Dermis blood vessel endothelial cell (primary cell): ENCODE results near the gene DNAI4. TPM values are rescaled to one million over a fixed set of nuclear protein-coding genes. Genes with fewer than 3 reads are reported as not detected.
A peak's percentile ranks its signal among the peaks of the same experiment; 100 is the strongest.
"Not testable (repeated sequence)": the region's sequence is repeated elsewhere in the genome, so short reads cannot be mapped to it uniquely, and the experiment has no call there.

Experiments
- DNase-seq: peaks from one replicate; pipeline ENCODE4 v3.0.0; 2010
- total RNA-seq: library from RNA; depleted of rRNA; stranded (reverse); fragments of >200 nt; gene quantifications from 2 replicates; pipeline ENCODE4 v1.2.3, GENCODE V29; 2014

DNAI4 gene
- total RNA-seq, 1 donor from 2014 or later: 3.7 TPM

DNA sequence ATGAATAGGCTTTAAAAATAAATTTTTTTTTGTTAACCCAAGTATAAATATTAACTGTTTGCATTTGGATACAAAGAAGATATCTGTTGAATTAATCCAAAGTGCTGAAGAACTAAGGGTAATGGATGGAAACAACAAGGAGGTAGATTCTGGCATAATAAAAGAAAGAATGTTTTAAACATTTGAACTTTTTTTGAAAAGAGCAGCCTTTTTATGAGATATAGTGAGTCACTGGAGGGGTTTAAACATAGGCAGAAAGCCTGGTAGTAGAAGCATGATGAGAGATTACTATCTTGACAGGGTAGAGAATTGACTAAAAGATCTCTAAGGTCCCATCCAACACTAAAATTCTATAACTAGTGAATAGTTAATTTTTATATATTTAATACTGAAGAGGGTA, 2.9 kb upstream of the DNAI4 start:
- no peak for DNase-seq

GRCh38 chr1:66925944-66926343, 1.3 kb upstream of the DNAI4 start:
- DNase-seq: peak; percentile 7

DNA sequence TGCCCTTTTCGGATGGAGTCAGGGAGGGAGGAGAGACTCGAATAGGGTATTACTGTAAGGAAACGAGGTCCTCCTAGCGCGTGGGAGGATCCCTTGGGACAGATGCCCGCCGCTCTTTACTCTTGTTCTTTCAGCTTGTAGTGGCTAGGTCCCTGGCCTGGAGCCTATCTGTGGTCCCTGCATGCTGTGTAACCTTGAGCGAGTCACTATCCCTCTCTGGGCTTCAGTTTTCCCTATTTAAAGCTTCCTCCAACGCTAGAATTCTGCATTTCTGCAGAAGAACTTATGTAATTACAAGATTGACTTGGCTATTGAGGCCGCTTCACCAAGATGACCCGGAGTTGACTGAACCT, 878 bp upstream of the DNAI4 start:
- no peak for DNase-seq

- no peak for DNase-seq
These were observed 4.1 kb downstream of the DNAI4 start for GRCh38 chr1:66920543-66920942.

DNA sequence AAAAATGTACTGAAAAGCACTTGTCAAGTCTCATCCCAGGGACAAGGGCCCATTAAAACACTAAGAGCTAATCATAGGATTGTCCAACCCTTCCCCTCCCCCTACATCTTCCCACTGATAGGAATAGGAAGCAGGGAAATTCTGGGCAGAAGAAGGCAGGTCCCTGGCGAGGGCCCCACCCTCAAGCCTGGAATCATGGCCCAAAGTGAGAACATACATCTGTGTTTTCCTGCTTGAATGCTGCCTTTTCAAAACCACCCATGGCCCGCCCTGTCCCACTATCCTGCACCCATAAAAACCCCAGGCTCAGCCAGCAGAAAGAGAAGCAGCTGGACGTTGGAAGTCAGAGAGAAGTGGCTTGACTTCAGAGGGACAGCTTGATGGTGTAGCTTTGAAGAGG, 4.8 kb downstream of the DNAI4 start:
- DNase-seq: no peak

DNA sequence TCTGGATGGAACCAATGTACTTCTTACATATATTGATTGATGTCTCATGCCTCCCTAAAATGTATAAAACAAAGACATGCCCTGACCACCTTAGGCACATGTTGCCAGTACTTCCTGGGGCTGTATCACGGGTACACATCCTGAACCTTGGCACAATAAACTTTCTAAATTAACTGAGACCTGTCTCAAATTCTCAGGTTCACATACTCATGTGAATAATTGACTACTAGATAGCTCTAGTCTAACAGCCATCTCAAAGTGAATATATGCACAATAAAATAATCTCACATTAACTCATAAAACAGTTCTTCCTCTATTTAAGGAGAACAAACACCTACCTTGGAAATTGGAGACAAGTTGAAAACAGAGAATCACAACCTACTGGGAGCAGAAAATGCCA, 5.6 kb downstream of the DNAI4 start:
- DNase-seq: no peak

GRCh38 chr1:66917476-66917875, 7.2 kb downstream of the DNAI4 start:
- no peak for DNase-seq

DNA sequence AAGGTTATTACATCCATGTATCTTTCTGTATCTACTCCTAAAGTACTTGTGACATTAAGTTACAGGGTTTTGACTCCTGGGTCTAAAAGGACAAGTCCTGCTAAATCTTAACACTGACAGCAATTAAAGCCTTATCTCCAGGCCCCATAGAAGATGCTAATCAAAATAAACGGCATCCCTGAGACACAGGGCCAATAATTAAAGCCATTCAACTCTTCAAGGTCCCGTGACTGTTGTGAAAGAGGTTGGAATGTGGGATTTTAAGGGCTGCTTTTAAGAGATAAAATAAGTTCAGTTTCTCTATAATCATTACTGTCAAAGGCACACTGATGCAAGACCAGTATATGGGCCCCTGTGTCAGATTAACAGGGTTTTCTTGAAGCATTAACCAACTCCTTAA, 8.3 kb downstream of the DNAI4 start:
- DNase-seq: no peak

DNA sequence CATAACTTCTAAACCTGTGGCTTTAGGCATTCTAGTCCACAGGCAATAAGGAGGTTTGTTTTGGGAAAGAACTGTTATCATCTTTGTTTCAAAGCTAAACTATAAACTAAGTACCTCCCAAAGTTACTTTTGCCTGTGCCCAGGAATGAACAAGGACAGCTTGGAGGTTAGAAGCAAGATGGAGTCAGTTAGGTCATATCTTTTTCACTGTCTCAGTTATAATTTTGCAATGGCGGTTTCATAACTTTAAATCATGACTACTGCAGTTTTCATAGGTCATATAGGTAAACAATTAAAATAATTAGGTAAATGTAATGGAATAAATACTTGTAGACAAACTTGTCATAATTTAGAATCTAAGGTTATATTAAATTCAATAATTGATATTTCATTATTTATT, 9.5 kb downstream of the DNAI4 start:
- not testable (repeated sequence) for DNase-seq

DNA sequence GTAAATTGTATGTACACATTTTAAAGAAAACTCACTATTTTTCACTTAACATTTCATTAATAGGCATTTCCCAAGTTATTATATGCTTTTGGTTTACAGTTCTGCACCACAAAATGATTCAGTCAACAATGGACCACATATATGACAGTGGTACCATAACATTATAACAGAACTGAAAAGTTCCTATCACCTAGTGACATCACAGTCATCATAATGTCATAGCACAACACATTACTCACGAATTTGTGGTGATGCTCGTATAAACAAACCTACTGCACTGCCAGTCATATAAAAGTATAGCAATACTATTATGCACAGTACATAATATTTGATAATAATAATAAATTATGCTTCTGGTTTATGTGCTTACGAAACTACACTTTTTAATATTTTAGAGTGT, 30.9 kb downstream of the DNAI4 start:
- no peak for DNase-seq

- no peak for DNase-seq
These were observed 34.0 kb downstream of the DNAI4 start for GRCh38 chr1:66890621-66891020.

DNA sequence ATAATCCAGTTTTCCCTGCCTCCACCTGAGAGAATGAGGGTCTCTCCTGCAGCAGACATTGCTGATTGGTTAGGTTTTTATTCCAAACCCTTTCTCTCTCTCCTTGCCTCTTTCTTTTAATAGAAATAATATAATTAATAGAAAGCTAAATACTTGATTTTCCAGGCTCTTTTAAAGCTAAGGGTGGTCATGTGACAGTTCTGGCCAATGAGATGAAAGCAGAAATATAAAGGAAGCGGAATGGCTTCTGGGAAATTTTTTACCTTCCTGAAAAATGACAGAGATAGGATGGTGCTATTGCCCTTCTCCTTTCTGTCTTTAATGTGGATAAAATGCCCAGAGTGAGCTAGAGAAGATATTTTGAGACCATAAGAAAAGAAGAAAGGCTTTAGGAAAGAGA, 35.6 kb downstream of the DNAI4 start:
- DNase-seq: no peak

GRCh38 chr1:66876664-66877063, 48.0 kb downstream of the DNAI4 start:
- no peak for DNase-seq

DNA sequence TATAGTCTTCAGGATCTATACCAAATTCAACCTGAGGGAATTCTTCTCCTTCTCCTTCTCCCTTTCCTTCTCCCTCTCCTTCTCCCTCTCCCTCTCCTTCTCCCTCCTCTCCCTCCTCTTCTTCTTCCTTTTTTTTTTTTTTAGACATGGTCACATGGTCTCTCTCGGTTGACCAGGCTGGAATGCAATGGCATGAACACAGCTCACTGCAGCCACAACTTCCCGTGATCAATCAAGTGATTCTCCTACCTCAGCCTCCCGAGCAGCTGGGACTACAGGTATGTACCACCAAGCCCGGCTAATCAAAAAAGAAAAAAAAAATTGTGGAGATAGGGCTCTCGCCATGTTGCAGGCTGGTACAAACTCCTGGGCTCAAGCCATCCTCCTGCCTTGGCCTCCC, 51.5 kb downstream of the DNAI4 start:
- DNase-seq: no peak

DNA sequence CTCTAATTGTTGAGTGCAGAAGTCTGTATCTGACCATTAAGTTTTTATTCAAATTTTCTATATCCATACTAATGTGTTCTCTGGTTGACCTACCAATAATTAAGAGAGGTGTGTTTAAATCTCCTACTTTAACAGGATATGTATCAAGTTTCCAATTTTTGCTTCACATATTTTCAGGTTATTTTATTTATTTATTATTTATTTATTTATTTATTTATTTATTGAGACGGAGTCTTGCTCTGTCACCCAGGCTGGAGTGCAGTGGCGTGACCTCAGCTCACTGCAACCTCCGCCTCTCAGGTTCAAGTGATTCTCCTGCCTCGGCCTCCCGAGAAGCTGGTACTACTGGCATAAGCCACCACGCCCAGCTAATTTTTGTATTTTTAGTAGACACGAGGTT, 52.6 kb downstream of the DNAI4 start:
- not testable (repeated sequence) for DNase-seq

DNA sequence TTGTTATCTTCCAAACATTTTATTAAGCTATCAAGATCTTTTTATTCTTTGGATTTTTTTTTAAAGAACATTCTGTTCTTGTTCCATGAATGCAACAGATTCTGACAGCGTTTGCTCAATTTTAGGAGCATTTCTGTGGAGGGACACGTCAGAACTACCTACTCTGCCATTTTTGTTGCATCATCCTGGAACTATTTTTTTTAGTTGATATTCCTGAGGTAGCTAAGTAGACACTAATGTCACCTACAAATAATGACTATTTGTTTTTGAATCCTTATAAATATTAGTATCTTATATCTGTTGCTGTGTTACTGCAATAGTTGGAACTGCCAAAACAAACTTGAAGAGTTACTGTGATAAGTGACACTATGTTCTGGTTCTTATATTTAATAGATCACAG, 57.2 kb downstream of the DNAI4 start:
- no peak for DNase-seq

- no peak for DNase-seq
These were observed 64.1 kb downstream of the DNAI4 start for GRCh38 chr1:66860529-66860928.

DNA sequence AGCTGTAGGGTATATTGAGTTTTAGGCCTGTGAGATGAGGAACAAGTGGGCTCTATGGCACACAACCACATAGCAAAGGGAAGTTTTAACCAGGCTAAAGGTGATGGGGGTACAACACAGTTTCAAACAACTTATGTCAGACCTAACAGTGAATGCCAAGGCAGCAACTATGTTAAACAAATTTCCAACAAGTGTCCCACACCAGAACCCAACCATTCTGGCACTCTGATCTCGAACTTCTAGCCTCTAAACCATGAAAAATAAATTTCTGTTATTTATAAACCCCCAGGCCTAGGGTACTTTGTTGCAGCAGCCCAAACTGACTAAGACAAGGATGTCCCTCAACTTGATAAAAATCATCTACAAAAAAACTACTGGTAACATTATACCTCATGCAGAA, 71.3 kb downstream of the DNAI4 start:
- DNase-seq: no peak

GRCh38 chr1:66852870-66853269, 71.8 kb downstream of the DNAI4 start:
- DNase-seq: no peak

DNA sequence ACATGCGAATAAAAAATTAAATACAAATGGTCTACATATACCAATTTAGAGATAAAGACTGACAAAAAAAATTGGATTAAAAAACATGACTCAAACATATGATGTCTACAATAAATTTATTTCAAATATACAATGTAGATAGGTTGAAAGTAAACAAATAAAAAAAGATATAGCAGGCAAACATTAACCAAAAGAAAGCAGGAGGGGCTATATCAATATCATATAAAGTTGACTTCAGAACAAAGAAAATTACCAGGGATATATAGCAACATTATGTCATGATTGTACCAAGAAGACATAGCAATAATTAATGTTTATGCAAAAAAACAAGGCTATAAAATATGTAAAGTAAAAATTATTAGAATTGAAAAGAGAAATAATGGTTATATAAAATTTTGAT, 73.7 kb downstream of the DNAI4 start:
- no peak for DNase-seq

- no peak for DNase-seq
These were observed 76.5 kb downstream of the DNAI4 start for GRCh38 chr1:66848193-66848592.

DNA sequence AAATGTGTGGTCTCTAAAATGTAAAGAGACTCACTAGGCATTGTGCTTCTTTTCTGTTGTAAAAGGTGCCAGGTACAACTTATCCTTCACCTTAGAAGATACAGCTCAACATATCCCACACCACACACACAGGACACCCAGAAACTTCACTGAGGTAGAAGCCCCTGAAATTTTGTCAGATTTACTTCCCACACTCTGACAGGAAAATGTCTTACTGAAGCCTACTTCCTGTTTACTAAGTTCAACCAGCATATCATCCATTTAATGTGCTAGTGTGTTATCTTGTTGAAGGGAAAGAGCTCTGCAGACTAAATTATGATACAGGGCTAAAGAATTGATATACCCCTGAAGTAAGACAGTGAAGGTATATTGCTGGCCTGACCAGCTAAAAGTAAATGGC, 83.7 kb downstream of the DNAI4 start:
- no peak for DNase-seq

DNA sequence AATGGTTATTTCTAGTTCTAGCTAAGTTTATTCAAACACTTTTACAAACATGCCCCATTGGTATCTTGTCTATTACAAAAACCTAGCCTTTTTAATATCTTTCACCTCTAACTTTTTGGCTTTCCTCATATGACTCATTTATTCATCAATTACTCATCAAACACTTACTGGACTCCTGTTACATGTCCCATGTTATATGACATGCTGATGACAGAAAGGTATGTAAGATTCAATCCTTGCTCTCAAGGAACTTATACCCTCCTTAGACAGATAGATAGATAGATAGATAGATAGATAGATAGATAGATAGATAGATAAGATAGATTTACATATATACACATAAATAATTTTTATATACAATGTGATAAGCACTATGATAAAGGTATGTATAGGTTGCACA, 89.7 kb downstream of the DNAI4 start:
- DNase-seq: no peak

DNA sequence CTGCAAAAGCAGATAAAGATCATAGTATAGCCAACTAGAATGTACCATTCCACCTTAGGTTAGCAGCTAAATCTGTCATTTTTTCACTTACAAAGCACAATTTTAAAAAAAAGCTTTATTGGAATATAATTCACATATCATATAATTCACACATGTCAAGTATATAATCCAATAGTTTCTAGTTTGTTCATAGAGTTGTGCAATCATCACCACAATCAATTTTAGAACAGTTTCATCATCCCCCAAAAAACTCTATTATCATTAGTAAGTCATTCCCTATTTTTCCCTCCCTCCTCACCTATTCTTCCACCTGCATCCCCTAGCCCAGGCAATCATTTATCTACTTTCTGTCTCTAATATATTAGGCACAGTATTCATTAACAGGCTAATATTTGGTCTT, 91.5 kb downstream of the DNAI4 start:
- DNase-seq: no peak

DNA sequence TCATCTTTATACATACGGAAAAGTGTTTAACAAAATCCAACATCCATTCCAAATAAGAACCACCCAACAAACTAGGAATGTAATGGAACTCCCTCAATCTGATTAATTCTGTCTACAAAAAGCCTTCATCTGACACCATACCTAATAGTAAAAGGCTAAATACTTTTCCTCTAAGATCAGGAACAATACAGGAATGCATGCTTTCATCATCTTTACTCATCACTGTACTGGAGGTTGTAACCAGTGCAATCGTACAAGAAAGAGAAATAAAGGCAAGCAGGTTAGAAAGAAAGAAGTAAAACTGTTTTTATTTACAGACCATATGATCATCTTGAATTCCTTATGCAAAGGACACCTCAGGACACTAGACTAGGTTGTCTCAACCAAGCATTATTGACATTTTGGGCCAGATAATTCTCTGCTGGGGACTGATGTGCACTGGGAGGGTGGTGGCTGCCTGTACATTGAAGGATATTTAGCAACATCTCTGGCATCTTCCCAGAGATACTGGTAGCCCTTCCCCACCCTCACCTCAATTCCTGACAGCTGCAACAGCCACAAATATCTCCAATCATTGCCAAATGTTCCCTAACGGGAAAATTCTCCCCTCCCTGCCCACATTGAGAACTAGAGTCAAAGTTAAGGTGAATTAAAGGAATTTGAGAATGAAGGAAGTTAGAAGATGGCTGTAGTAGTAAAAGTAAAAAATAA, 93.0 kb downstream of the DNAI4 start:
- no peak for DNase-seq

- no peak for DNase-seq
These were observed 99.9 kb downstream of the DNAI4 start for GRCh38 chr1:66824771-66825170.
